Endothelial cell (in vitro differentiated cells): ENCODE results near the gene PNCK. TPM values are rescaled to one million over a fixed set of nuclear protein-coding genes. Genes with fewer than 3 reads are reported as not detected.

ENCODE experiments used
- DNase-seq: peaks from one replicate; pipeline ENCODE4 v3.0.0; 2021; ENCODE audit warnings: low spot score
- H3K27ac Mint-ChIP-seq: one replicate; pipeline ENCODE4 v1.8.0; 2021; ENCODE audit warnings: mixed read lengths, inconsistent platforms; ENCODE audit not compliant: unreplicated experiment
- H3K27me3 Mint-ChIP-seq: one replicate; pipeline ENCODE4 v1.8.0; 2021; ENCODE audit warnings: mild to moderate bottlenecking, moderate library complexity, mixed read lengths, inconsistent platforms; ENCODE audit not compliant: unreplicated experiment
- H3K36me3 Mint-ChIP-seq: one replicate; pipeline ENCODE4 v1.8.0; 2021; ENCODE audit warnings: mild to moderate bottlenecking, low read depth, mixed read lengths, inconsistent platforms; ENCODE audit not compliant: unreplicated experiment
- H3K4me1 Mint-ChIP-seq: one replicate; pipeline ENCODE4 v1.8.0; 2021; ENCODE audit warnings: mild to moderate bottlenecking, mixed read lengths, inconsistent platforms; ENCODE audit not compliant: unreplicated experiment
- H3K4me3 Mint-ChIP-seq: one replicate; pipeline ENCODE4 v1.8.0; 2021; ENCODE audit warnings: mild to moderate bottlenecking, mixed read lengths, inconsistent platforms; ENCODE audit not compliant: unreplicated experiment
- H3K9me3 Mint-ChIP-seq: one replicate; pipeline ENCODE4 v1.8.0; 2021; ENCODE audit warnings: mixed read lengths, inconsistent platforms; ENCODE audit not compliant: unreplicated experiment
- CTCF ChIP-seq: fragments of 200-600 bp; sonication (generic); IDR thresholded peaks from one replicate; pipeline ENCODE4 v1.5.0; 2021; ENCODE audit warnings: antibody characterized with exemption; ENCODE audit not compliant: unreplicated experiment
- total RNA-seq: library from RNA; stranded (reverse); fragmentation: NEBNext Ultra II Directional; extraction: Animal tissue kit (Norgen Biotek cat#: 25700); gene quantifications from one replicate; pipeline ENCODE4 v1.2.1, GENCODE V29; 2021; ENCODE audit not compliant: unreplicated experiment

The PNCK gene
- total RNA-seq, 1 donor from 2014 or later = 0.41 TPM

- peaks cover 4% of the 10 kb centered on the region for H3K36me3 Mint-ChIP-seq
- H3K9me3 Mint-ChIP-seq = no peaks in the 10 kb centered on the region
- H3K4me1 Mint-ChIP-seq = no peaks in the 10 kb centered on the region
- DNase-seq = no peak
- no peak overlapping the region for H3K27ac Mint-ChIP-seq
- TF ChIP-seq CTCF = no peak
- no peak overlapping the region for H3K4me3 Mint-ChIP-seq
- H3K27me3 Mint-ChIP-seq = peaks cover 1% of the 10 kb centered on the region
These were observed 45.5 kb downstream of the PNCK start for GRCh38 chrX:153628129-153628528.

DNA sequence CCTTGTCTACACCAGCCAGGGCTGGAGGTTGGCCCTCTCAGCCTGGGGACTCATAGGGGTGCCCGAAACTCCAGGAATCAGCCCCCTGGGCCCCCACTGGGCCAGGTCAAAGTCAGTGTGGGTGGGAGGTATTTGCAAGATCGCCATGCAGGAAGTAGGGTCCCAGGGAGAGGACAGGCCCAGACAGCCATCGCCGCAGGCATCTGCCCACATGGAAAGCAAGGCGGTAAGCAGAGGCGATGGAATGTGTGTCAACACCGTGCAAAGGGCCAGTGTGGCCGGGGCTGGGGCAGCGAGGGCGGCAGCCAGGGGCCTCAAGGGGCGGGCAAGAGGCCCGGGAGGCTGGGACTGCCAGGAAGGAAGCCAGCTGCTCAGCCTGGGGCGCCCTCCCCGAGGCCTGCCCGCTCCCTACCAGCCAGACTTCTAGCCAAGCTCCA is 45.9 kb downstream of the PNCK start:
- Mint-ChIP-seq H3K4me3 (no peak overlapping the region), H3K27ac (no peak overlapping the region), H3K9me3 (no peaks in the 10 kb centered on the region), H3K36me3 (peaks cover 4% of the 10 kb centered on the region), H3K27me3 (peaks cover 1% of the 10 kb centered on the region), H3K4me1 (no peaks in the 10 kb centered on the region)
- DNase-seq = no peak
- no peak for TF ChIP-seq CTCF

- Mint-ChIP-seq H3K9me3 (no peaks in the 10 kb centered on the region), H3K36me3 (peaks cover 4% of the 10 kb centered on the region), H3K4me1 (no peaks in the 10 kb centered on the region), H3K4me3 (no peak overlapping the region), H3K27me3 (peaks cover 1% of the 10 kb centered on the region), H3K27ac (no peak overlapping the region)
- TF ChIP-seq CTCF = no peak
- DNase-seq = no peak
These were observed 46.5 kb downstream of the PNCK start for GRCh38 chrX:153626863-153627674.

- no peak for TF ChIP-seq CTCF
- peaks cover 1% of the 10 kb centered on the region for H3K27me3 Mint-ChIP-seq
- peaks cover 3% of the 10 kb centered on the region for H3K36me3 Mint-ChIP-seq
- no peaks in the 10 kb centered on the region for H3K4me1 Mint-ChIP-seq
- no peak overlapping the region for H3K4me3 Mint-ChIP-seq
- no peak for DNase-seq
- H3K27ac Mint-ChIP-seq = no peak overlapping the region
- no peaks in the 10 kb centered on the region for H3K9me3 Mint-ChIP-seq
These were observed 47.5 kb downstream of the PNCK start for GRCh38 chrX:153626025-153626633.
